ENCODE data around the gene SPTBN4.

DNA sequence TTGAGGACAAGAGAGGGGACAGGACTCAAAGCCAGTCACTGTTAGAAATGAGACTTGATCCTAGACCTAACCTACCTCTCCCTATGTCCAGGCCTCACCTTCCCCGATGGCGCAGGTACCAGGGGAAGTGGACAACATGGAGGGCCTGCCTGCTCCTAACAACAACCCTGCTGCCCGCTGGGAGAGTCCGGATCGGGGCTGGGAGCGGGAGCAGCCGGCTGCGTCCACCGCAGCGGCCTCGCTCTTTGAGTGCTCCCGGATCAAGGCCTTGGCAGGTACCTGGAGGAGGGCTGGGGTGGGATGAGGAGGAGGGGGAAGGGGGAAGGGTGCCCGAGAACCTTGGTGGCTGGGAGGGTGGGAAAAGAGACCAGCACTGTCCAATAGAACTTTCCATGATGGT is 5.7 kb downstream of the SPTBN4 start:
- TF ChIP-seq, protein P1, sequence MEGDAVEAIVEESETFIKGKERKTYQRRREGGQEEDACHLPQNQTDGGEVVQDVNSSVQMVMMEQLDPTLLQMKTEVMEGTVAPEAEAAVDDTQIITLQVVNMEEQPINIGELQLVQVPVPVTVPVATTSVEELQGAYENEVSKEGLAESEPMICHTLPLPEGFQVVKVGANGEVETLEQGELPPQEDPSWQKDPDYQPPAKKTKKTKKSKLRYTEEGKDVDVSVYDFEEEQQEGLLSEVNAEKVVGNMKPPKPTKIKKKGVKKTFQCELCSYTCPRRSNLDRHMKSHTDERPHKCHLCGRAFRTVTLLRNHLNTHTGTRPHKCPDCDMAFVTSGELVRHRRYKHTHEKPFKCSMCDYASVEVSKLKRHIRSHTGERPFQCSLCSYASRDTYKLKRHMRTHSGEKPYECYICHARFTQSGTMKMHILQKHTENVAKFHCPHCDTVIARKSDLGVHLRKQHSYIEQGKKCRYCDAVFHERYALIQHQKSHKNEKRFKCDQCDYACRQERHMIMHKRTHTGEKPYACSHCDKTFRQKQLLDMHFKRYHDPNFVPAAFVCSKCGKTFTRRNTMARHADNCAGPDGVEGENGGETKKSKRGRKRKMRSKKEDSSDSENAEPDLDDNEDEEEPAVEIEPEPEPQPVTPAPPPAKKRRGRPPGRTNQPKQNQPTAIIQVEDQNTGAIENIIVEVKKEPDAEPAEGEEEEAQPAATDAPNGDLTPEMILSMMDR (IDR thresholded peaks at IDR 0.05; ENCODE audit: insufficient read depth, low read depth, low read length) = no peak
- no peak for TF ChIP-seq EZH2 (IDR thresholded peaks at IDR 0.05; ENCODE audit: insufficient read depth, low read length)

Measured in astrocyte (in vitro differentiated cells and primary cell).